ENCODE data around the gene ATXN7L3. TPM values are rescaled to one million over a fixed set of nuclear protein-coding genes. Genes with fewer than 3 reads are reported as not detected.
"Not testable (repeated sequence)": the region's sequence is repeated elsewhere in the genome, so short reads cannot be mapped to it uniquely, and the experiment has no call there.

Gene ATXN7L3
- total RNA-seq, 2 experiments from 2014 or later = 116 to 120 TPM

DNA sequence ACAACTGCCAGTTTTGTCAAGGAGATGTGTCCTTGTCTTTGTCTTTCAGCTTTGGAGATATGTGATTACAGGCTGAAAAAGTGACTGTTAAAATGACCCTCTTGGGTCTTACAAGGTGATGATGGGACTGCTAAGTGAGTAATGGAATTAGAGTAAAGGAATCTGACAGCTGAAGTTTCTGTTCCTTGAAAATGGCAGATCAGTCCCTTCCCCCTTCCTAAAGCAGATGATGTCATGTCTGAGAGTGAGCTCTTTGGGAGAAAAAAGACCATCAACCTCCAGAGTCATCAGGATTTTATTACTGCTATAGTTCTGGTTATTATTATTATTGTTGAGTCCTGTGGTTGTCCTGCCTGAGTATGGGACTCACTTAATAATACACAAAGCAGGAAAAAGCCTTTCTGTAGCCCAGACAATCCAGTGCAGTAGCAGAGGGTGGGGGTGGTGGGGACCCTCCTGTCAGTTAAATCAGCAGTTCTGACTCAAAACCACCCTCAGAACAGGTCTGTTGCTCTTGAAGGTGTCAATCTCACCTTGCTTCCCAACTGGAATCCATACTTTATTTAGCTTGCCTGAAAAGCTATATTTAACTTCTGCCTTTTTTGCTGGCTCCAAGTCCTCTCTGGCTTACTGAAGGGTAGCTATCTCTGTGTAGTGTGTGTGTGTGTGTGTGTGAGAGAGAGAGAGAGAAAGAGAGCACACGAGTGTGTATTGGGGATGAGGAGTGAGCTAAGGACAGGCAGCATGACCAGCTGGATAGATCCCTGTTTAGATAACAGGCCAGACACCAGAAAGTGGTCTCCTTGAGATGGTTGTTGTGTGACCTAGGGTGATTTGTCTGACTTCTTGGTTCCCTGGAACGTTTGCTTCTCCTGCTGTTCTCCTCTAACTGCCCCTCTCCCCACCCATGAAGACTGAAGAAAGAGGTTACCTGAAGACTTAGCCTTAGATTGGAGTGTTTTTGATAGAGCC is 53.0 kb downstream of the ATXN7L3 start:
- peaks cover 34% of the 10 kb centered on the region for H3K36me3 Mint-ChIP-seq (ENCODE audit: low read depth)
- H3K27me3 Mint-ChIP-seq (ENCODE audit: low read depth) = no peaks in the 10 kb centered on the region
- H3K4me1 Mint-ChIP-seq (ENCODE audit: low read depth) = peaks cover 28% of the 10 kb centered on the region
- H3K27ac Mint-ChIP-seq = peak overlapping the region; percentile 12
- POLR2A ChIA-PET = no interaction called here
- ATAC-seq (no peak), DNase-seq (no peak)
- H3K9me3 Mint-ChIP-seq (ENCODE audit: insufficient read depth) = no peaks in the 10 kb centered on the region
- no peak overlapping the region for H3K4me3 Mint-ChIP-seq
- CTCF ChIA-PET = interaction anchor here (1.1 to 1.4 kb wide), 3 partner anchors 20 to 23 kb away, joined by 3 read pairs; partner anchors contain the start of gene HDAC5

DNA sequence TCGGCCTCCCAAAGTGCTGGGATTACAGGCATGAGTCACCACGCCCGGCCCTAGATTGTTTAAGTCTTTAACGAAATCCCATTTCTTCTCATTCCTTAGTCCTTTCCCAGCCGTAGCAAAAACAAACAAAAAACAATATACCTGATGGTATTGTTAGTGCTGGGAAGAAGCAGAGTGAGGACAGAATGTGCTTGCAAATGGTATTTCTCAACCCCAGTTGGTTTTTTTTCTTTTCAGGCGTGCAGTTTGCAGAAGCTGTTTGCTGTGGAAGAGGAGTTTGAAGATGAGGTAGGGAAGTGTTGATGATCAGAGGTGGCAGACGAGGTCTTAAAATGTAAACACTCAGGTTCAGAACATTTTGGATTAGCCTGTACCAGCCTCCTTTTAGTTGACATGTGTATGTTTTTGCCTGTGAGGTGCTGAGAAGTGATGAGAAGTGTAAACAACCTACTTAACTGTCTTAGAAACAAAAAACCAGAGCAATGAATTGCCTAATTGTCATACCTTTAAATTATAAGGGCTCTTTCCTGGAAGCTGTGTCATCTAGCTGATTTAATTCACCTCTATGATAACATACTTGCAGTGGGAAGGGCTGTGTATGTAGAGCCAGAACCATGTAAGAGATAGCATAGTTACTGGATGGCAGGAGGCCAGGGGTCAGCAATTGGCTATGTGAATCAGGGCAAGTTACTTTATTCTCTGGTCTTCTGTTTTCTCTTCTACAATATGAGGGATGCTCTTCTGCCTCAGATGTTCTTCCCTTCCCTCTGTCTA is 54.5 kb downstream of the ATXN7L3 start:
- DNase-seq (no peak), ATAC-seq (no peak)
- Mint-ChIP-seq H3K27ac (no peak overlapping the region), H3K36me3 (ENCODE audit: low read depth) (peaks cover 31% of the 10 kb centered on the region), H3K4me1 (ENCODE audit: low read depth) (peaks cover 26% of the 10 kb centered on the region), H3K9me3 (ENCODE audit: insufficient read depth) (no peaks in the 10 kb centered on the region), H3K27me3 (ENCODE audit: low read depth) (no peaks in the 10 kb centered on the region), H3K4me3 (no peak overlapping the region)
- ChIA-PET POLR2A (interaction anchor here (0.7 to 1.2 kb wide), 2 partner anchors 41 to 80 kb away, joined by 4 to 5 read pairs; partner anchors contain the start of gene TMUB2), CTCF (interaction anchor here (1.1 kb wide), 1 partner anchor 22 kb away, joined by 3 read pairs; the partner anchor contains the start of gene HDAC5)

DNA sequence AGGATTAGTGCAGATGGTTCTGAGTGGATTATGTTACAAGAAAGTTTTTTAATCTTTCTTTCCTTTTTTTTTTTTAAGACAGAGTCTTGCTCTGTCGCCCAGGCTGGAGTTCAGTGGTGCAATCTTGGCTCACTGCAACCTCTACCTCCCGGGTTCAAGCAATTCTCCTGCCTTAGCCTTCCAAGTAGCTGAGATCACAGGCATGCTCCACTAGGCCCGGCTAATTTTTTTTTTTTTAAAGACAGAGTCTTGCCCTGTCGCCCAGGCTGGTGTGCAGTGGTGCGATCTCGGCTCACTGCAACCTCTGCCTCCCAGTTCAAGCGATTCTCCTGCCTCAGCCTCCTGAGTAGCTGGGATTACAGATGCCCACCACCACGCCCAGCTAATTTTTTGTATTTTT is 55.8 kb downstream of the ATXN7L3 start:
- H3K27me3 Mint-ChIP-seq (ENCODE audit: low read depth); H3K9me3 Mint-ChIP-seq (ENCODE audit: insufficient read depth); H3K27ac Mint-ChIP-seq; ATAC-seq; POLR2A ChIA-PET; DNase-seq: not testable (repeated sequence)
- Mint-ChIP-seq H3K36me3 (ENCODE audit: low read depth) (peaks cover 26% of the 10 kb centered on the region), H3K4me3 (peak overlapping the region; percentile 18), H3K4me1 (ENCODE audit: low read depth) (peaks cover 22% of the 10 kb centered on the region)
- CTCF ChIA-PET = interaction anchor here (1.2 kb wide), 1 partner anchor 20 kb away, joined by 5 read pairs; the partner anchor contains the start of gene HDAC5

Small RNA genes lying within 50 kb of the gene (microRNA-seq; reads per million reads assigned to microRNA genes)
- gene MIR6782 = 2.3 reads per million

Other genes with a start within 250 kb of the ATXN7L3 start
- not detected for gene PYY, start 245.9 kb downstream of the ATXN7L3 start, total RNA-seq
- gene NAGS, start 195.3 kb downstream of the ATXN7L3 start, total RNA-seq = under 1 TPM; 0.68 to 0.78 TPM
- 10 to 100 TPM; 24.3 to 26.0 TPM for gene TMEM101, start 184.9 kb downstream of the ATXN7L3 start, total RNA-seq
- gene LSM12, start 133.2 kb downstream of the ATXN7L3 start, total RNA-seq = 10 to 100 TPM; 61.9 to 62.5 TPM
- 10 to 100 TPM; 19.3 to 19.7 TPM for gene G6PC3, start 129.1 kb downstream of the ATXN7L3 start, total RNA-seq
- 10 to 100 TPM; 24.0 to 24.9 TPM for gene HDAC5, start 76.2 kb downstream of the ATXN7L3 start, total RNA-seq
- 10 to 100 TPM; 16.4 to 18.0 TPM for gene HROB, start 58.0 kb downstream of the ATXN7L3 start, total RNA-seq
- gene ASB16, start 29.2 kb downstream of the ATXN7L3 start, total RNA-seq = under 1 TPM; 0.26 to 0.42 TPM
- 10 to 100 TPM; 26.7 to 27.9 TPM for gene TMUB2, start 12.9 kb downstream of the ATXN7L3 start, total RNA-seq
- 100 to 1,000 TPM; 165 to 182 TPM for gene UBTF, start 19.8 kb upstream of the ATXN7L3 start, total RNA-seq
- not detected for gene SLC4A1, start 68.3 kb upstream of the ATXN7L3 start, total RNA-seq
- under 1 TPM in 1 of 2 experiments, not detected in 1; 0.18 TPM for gene RUNDC3A, start 108.7 kb upstream of the ATXN7L3 start, total RNA-seq
- 100 to 1,000 TPM; 140 to 141 TPM for gene SLC25A39, start 124.9 kb upstream of the ATXN7L3 start, total RNA-seq
- gene GRN, start 145.4 kb upstream of the ATXN7L3 start, total RNA-seq = 10 to 100 TPM; 45.6 to 46.7 TPM
- gene FAM171A2, start 164.0 kb upstream of the ATXN7L3 start, total RNA-seq = under 1 TPM; 0.37 to 0.45 TPM
- under 1 TPM; 0.39 to 0.82 TPM for gene ITGA2B, start 189.8 kb upstream of the ATXN7L3 start, total RNA-seq

Data from activated CD8-positive, alpha-beta T cell treated with anti-CD3 and anti-CD28 coated beads, Interleukin-2, amount 10 ng/mL, durations not matched to agents 7 days and 5 days (primary cell).